ENCODE measurements around the gene PIWIL1. TPM values are rescaled to one million over a fixed set of nuclear protein-coding genes. Genes with fewer than 3 reads are reported as not detected.

PIWIL1 gene
- total RNA-seq, 1 donor from 2014 or later, result not detected

DNA sequence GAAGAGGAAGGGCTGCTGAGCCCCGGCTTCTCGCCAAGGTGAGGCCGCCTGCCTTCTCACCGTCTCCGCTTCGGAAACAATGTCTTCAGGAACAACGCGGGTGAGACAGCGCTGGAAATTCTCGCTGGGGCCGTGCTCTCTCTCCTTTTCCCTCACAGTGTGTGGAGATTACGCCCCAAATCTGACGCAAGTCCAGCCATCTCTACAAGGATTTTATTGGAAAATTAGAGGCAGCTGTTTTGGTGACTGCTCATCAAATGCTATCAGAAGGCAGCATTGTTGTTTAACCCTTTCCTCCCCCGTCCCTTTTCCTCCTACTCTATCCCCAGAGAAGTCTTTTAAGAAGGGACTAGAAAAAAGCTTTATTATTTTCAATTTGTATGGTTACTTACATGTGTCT, 53.5 kb downstream of the PIWIL1 start:
- no peaks in the 10 kb centered on the region for H3K4me1 Mint-ChIP-seq
- intact Hi-C loops (cut with micrococcal nuclease), result no loop called here
- POLR2A ChIA-PET, result no interaction called here

DNA sequence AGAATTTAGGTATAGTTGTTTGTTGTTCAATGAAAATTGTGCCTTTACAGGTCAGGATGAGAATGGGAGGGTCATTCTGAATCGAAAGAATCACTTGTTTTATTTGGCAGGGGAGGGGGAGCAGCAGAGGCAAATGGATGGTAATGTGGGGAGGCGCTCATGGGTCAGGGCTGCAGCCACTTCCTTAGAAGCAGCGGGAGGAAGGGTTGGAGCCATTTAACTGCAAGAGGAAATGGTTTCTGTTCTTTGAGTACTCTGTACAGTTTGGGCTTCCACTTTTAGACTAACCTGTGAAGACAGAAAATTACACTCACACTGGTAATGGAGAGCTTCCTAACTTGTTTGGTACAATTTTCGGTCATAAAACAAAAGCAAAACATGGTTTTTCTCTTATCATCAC, 57.2 kb downstream of the PIWIL1 start:
- no peaks in the 10 kb centered on the region for H3K36me3 Mint-ChIP-seq (ENCODE audit: low read depth)
- ATAC-seq (ENCODE audit: low read depth) (no peak), DNase-seq (no peak)
- ChIA-PET POLR2A (no interaction called here), CTCF (no interaction called here)
- no peaks in the 10 kb centered on the region for H3K27me3 Mint-ChIP-seq
- H3K9me3 Mint-ChIP-seq, result peaks cover 3% of the 10 kb centered on the region
- no peak overlapping the region for H3K4me3 Mint-ChIP-seq
- no peak overlapping the region for H3K27ac Mint-ChIP-seq
- no peaks in the 10 kb centered on the region for H3K4me1 Mint-ChIP-seq
- intact Hi-C loops (cut with micrococcal nuclease), result no loop called here
- TF ChIP-seq, protein P1, sequence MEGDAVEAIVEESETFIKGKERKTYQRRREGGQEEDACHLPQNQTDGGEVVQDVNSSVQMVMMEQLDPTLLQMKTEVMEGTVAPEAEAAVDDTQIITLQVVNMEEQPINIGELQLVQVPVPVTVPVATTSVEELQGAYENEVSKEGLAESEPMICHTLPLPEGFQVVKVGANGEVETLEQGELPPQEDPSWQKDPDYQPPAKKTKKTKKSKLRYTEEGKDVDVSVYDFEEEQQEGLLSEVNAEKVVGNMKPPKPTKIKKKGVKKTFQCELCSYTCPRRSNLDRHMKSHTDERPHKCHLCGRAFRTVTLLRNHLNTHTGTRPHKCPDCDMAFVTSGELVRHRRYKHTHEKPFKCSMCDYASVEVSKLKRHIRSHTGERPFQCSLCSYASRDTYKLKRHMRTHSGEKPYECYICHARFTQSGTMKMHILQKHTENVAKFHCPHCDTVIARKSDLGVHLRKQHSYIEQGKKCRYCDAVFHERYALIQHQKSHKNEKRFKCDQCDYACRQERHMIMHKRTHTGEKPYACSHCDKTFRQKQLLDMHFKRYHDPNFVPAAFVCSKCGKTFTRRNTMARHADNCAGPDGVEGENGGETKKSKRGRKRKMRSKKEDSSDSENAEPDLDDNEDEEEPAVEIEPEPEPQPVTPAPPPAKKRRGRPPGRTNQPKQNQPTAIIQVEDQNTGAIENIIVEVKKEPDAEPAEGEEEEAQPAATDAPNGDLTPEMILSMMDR (IDR thresholded peaks at IDR 0.05), result no peak

More for the DNA sequence above, 53.5 kb downstream of the PIWIL1 start:
- Mint-ChIP-seq H3K36me3 (ENCODE audit: low read depth) (no peaks in the 10 kb centered on the region), H3K9me3 (peaks cover 8% of the 10 kb centered on the region), H3K4me3 (no peak overlapping the region), H3K27ac (no peak overlapping the region), H3K27me3 (no peaks in the 10 kb centered on the region)
- CTCF ChIA-PET, result no interaction called here
- TF ChIP-seq, protein P1 (IDR thresholded peaks at IDR 0.05), result no peak
- no peak for ATAC-seq (ENCODE audit: low read depth)
- DNase-seq, result no peak

DNA sequence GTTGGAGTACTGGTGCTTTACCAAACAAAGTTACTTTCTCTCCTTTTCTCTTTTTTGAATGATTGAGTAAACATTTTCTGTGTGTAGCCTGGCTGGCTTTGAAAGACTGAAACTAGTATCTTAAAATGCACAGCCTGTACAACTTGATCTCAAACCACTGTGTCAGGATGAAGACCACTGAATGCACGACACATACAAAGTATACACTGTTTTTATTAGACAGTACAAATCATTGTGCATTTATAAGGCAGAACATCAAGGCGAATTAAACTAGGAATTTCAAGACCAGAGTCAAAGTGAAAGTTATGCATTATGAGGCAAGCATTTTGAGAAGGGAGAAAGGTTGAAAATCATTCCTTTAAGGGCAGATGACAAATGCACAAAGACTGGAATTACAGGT, 59.0 kb downstream of the PIWIL1 start:
- ChIA-PET CTCF (no interaction called here), POLR2A (no interaction called here)
- Mint-ChIP-seq H3K9me3 (peaks cover 2% of the 10 kb centered on the region), H3K27me3 (no peaks in the 10 kb centered on the region), H3K4me3 (no peak overlapping the region), H3K36me3 (ENCODE audit: low read depth) (no peaks in the 10 kb centered on the region), H3K4me1 (no peaks in the 10 kb centered on the region), H3K27ac (no peak overlapping the region)
- DNase-seq (no peak), ATAC-seq (ENCODE audit: low read depth) (no peak)
- intact Hi-C loops (cut with micrococcal nuclease), result no loop called here
- TF ChIP-seq, protein P1 (IDR thresholded peaks at IDR 0.05), result no peak

DNA sequence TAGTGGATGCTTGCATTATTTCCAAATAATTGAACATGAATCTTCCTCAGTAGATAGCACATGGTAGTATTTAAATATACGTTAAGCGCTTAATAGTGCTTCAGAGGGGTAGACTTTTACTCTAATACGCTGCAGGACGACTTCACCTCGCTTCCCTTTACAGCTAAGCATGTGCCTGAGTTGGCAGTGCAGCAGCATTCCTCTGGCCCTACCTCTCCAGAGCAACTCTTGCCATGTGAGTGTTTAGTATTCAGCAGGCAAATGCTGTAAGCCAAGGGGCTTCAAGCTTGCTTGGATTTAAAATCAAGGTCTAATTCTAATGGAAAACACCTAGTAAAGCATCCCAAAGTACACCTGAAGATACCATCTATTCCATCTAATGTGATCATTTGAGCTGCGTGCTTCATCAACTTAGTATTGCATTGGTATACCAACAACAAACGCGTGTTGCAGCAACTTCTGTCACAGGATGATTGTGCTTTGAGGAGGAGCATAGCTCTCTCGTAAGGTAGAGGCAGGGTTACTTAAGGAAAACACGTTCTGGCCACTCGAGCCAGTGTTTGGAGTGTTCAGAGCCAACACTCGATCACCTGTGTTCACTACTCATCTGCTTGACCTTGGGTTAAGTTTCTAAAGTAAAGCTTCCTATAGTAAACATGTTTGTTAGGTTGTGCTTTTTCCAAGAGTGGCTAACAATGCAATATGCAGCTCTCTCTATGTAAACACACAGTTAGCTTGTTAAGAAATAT, 60.6 kb downstream of the PIWIL1 start:
- Mint-ChIP-seq H3K36me3 (ENCODE audit: low read depth) (no peaks in the 10 kb centered on the region), H3K4me3 (no peak overlapping the region), H3K27ac (no peak overlapping the region), H3K27me3 (no peaks in the 10 kb centered on the region), H3K9me3 (peaks cover 2% of the 10 kb centered on the region), H3K4me1 (no peaks in the 10 kb centered on the region)
- POLR2A ChIA-PET, result no interaction called here
- ATAC-seq (ENCODE audit: low read depth) (no peak), DNase-seq (no peak)
- CTCF ChIA-PET, result no interaction called here
- intact Hi-C loops (cut with micrococcal nuclease), result no loop called here
- TF ChIP-seq, protein P1 (IDR thresholded peaks at IDR 0.05), result no peak

DNA sequence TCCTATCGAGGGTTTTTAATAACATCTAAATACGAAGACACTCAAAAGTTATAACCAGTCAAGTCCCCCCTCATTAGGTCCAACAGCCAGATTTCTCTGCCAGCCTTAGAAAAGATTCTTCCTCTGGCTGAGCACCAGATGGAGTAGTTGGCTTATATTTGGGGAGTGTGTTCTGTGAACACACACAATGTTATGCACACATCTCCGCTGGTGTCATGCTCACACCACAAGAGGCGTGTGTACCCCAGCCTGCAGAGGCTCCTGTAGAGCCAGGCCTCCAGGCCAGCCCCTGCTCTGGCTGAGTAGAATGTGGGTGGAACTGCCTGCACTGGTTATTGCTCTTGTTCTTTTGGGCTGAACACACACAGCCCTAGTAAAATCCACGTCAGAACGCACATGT, 64.0 kb downstream of the PIWIL1 start:
- DNase-seq (no peak), ATAC-seq (ENCODE audit: low read depth) (no peak)
- POLR2A ChIA-PET, result no interaction called here
- H3K9me3 Mint-ChIP-seq, result peaks cover 2% of the 10 kb centered on the region
- H3K4me1 Mint-ChIP-seq, result no peaks in the 10 kb centered on the region
- H3K36me3 Mint-ChIP-seq (ENCODE audit: low read depth), result no peaks in the 10 kb centered on the region
- TF ChIP-seq, protein P1 (IDR thresholded peaks at IDR 0.05), result no peak
- CTCF ChIA-PET, result no interaction called here
- H3K27me3 Mint-ChIP-seq, result no peaks in the 10 kb centered on the region
- intact Hi-C loops (cut with micrococcal nuclease), result no loop called here
- no peak overlapping the region for H3K4me3 Mint-ChIP-seq
- H3K27ac Mint-ChIP-seq, result no peak overlapping the region
